AG09309 (cell line): ENCODE results near the gene ZBTB32.

Experiments
- DNase-seq: peaks from one replicate; pipeline ENCODE4 v3.0.0-alpha.2; 2010; ENCODE audit warnings: low read depth
- H3K4me3 ChIP-seq: 2 replicates; pipeline ENCODE4 v1.5.1; 2011; ENCODE audit warnings: mild to moderate bottlenecking, low read depth, low read length, moderate library complexity; ENCODE audit not compliant: control insufficient read depth
- CTCF ChIP-seq: IDR thresholded peaks from 2 replicates; pipeline ENCODE4 v1.5.1; 2011; ENCODE audit warnings: mild to moderate bottlenecking, low read depth, low read length, inconsistent platforms; ENCODE audit not compliant: insufficient read depth, control insufficient read depth; ENCODE audit errors: missing control alignments

Gene ZBTB32

GRCh38 chr19:35710784-35711723 is 6.7 kb downstream of the ZBTB32 start:
- no peak for DNase-seq
- TF ChIP-seq CTCF: no peak
- no peak overlapping the region for H3K4me3 ChIP-seq

- H3K4me3 ChIP-seq: no peak overlapping the region
- no peak for TF ChIP-seq CTCF
- no peak for DNase-seq
These were observed 8.5 kb downstream of the ZBTB32 start for GRCh38 chr19:35712567-35713505.

GRCh38 chr19:35713506-35713850 is 9.1 kb downstream of the ZBTB32 start:
- no peak for DNase-seq
- TF ChIP-seq CTCF: no peak
- H3K4me3 ChIP-seq: no peak overlapping the region

- TF ChIP-seq CTCF: no peak
- no peak for DNase-seq
- H3K4me3 ChIP-seq: no peak overlapping the region
These were observed 9.6 kb downstream of the ZBTB32 start for GRCh38 chr19:35713904-35714495.

GRCh38 chr19:35714601-35715354 is 10.4 kb downstream of the ZBTB32 start:
- no peak for DNase-seq
- no peak for TF ChIP-seq CTCF
- H3K4me3 ChIP-seq: no peak overlapping the region

- H3K4me3 ChIP-seq: no peak overlapping the region
- TF ChIP-seq CTCF: no peak
- no peak for DNase-seq
These were observed 11.0 kb downstream of the ZBTB32 start for GRCh38 chr19:35715355-35715809.
